Activated T-cell treated with anti-CD3 and anti-CD28 coated beads, Interleukin-2, amount 50 U/mL, for 4 hours (primary cell): ENCODE results near the gene IL12B. TPM values are rescaled to one million over a fixed set of nuclear protein-coding genes. Genes with fewer than 3 reads are reported as not detected.
A peak's percentile ranks its signal among the peaks of the same experiment; 100 is the strongest.

Experiments used
- ATAC-seq, 2 donors: fragments of 200-7000 bp; cut with Tn5 transposase; one replicate each; pipeline ENCODE4 v1.10.0; 2021
- DNase-seq: peaks from one replicate; pipeline ENCODE4 v3.0.0-alpha.2; 2020
- H3K27me3 Mint-ChIP-seq: one replicate; pipeline ENCODE4 v1.8.0; 2021; ENCODE audit warnings: low read depth, mixed read lengths
- H3K36me3 Mint-ChIP-seq: one replicate; pipeline ENCODE4 v1.8.0; 2022; ENCODE audit warnings: mixed read lengths; ENCODE audit not compliant: insufficient read depth
- H3K4me1 Mint-ChIP-seq: one replicate; pipeline ENCODE4 v1.8.0; 2021; ENCODE audit warnings: low read depth, mixed read lengths
- H3K4me3 Mint-ChIP-seq: one replicate; pipeline ENCODE4 v1.8.0; 2021; ENCODE audit warnings: mild to moderate bottlenecking, moderate library complexity, mixed read lengths
- H3K9me3 Mint-ChIP-seq: one replicate; pipeline ENCODE4 v1.8.0; 2021; ENCODE audit warnings: mixed read lengths
- total RNA-seq, 3 donors: library from RNA; stranded (reverse); gene quantifications; one replicate each; pipeline ENCODE4 v1.2.1, GENCODE V29; 2021

Gene IL12B
- total RNA-seq, 3 donors from 2014 or later, result not detected

- Mint-ChIP-seq H3K27me3 (no peaks in the 10 kb centered on the region), H3K4me3 (no peak overlapping the region), H3K4me1 (peaks cover 58% of the 10 kb centered on the region), H3K9me3 (peaks cover 4% of the 10 kb centered on the region), H3K36me3 (peaks cover 1% of the 10 kb centered on the region)
- no peak for DNase-seq
- no peak for ATAC-seq
These were observed 10.9 kb upstream of the IL12B start for GRCh38 chr5:159341145-159341544.

DNA sequence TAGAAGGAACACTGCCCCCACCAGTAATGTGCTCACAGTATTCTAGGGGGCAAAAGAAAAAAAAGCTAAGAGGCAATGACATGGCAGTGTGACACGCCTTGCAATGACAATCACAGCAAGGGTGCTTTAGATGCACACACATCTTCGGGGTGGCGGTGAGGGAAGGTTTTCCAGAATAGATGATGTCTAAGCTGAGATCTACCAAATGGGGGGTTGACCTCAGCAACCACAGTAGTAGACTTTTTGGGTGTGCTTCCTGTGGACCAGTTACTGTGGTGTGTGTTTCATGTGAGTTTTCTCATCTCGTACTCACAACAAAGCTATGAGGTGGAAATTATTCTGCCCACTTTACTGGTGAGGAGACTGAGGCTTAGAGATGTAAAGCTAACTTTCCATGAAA, 10.2 kb upstream of the IL12B start:
- Mint-ChIP-seq H3K4me1 (peaks cover 58% of the 10 kb centered on the region), H3K9me3 (peaks cover 4% of the 10 kb centered on the region), H3K27me3 (no peaks in the 10 kb centered on the region), H3K36me3 (peaks cover 1% of the 10 kb centered on the region), H3K4me3 (no peak overlapping the region)
- ATAC-seq (peak in 1 of 2 donors; percentile 27), DNase-seq (no peak)

GRCh38 chr5:159339460-159339859, 9.2 kb upstream of the IL12B start:
- H3K27me3 Mint-ChIP-seq, result no peaks in the 10 kb centered on the region
- H3K36me3 Mint-ChIP-seq, result no peaks in the 10 kb centered on the region
- peaks cover 58% of the 10 kb centered on the region for H3K4me1 Mint-ChIP-seq
- H3K9me3 Mint-ChIP-seq, result no peaks in the 10 kb centered on the region
- DNase-seq (no peak), ATAC-seq (no peak)
- no peak overlapping the region for H3K4me3 Mint-ChIP-seq

- Mint-ChIP-seq H3K4me1 (peaks cover 51% of the 10 kb centered on the region), H3K4me3 (no peak overlapping the region)
These were observed 7.8 kb upstream of the IL12B start for GRCh38 chr5:159338118-159338517.

GRCh38 chr5:159337016-159337955, 7.0 kb upstream of the IL12B start:
- DNase-seq, result peak; percentile 25
- no peaks in the 10 kb centered on the region for H3K9me3 Mint-ChIP-seq
- H3K4me3 Mint-ChIP-seq, result peak overlapping the region; percentile 16
- no peaks in the 10 kb centered on the region for H3K27me3 Mint-ChIP-seq
- peak; percentile 49 to 68 for ATAC-seq
- no peaks in the 10 kb centered on the region for H3K36me3 Mint-ChIP-seq
- peaks cover 54% of the 10 kb centered on the region for H3K4me1 Mint-ChIP-seq

More at GRCh38 chr5:159338118-159338517, 7.8 kb upstream of the IL12B start:
- Mint-ChIP-seq H3K27me3 (no peaks in the 10 kb centered on the region), H3K36me3 (no peaks in the 10 kb centered on the region), H3K9me3 (no peaks in the 10 kb centered on the region)
- no peak for ATAC-seq
- DNase-seq, result no peak

DNA sequence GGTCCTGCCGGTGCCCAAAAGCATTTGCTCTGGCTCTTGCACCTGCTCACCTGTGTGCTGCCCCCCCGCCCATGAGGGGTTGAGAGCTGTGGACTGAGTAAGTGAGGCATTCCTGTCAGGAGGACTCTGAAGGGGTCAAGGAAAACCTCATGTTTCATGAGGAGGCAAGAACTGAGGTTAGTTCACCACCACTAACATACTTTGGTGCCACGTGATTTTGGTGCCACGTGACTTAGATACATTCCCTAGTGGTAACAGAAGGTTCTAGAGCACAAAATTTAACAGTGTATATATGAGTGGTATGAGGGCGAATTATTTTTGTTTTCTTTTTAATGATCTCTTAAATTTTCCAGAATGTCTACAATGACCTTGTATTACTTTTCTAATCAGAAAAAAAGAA, 6.3 kb upstream of the IL12B start:
- no peak for ATAC-seq
- no peak for DNase-seq
- no peaks in the 10 kb centered on the region for H3K36me3 Mint-ChIP-seq
- H3K4me1 Mint-ChIP-seq, result peaks cover 54% of the 10 kb centered on the region
- H3K4me3 Mint-ChIP-seq, result no peak overlapping the region
- no peaks in the 10 kb centered on the region for H3K27me3 Mint-ChIP-seq
- H3K9me3 Mint-ChIP-seq, result no peaks in the 10 kb centered on the region

- H3K36me3 Mint-ChIP-seq, result no peaks in the 10 kb centered on the region
- H3K4me1 Mint-ChIP-seq, result peaks cover 39% of the 10 kb centered on the region
- no peaks in the 10 kb centered on the region for H3K9me3 Mint-ChIP-seq
- ATAC-seq (no peak), DNase-seq (no peak)
- H3K4me3 Mint-ChIP-seq, result no peak overlapping the region
- H3K27me3 Mint-ChIP-seq, result no peaks in the 10 kb centered on the region
These were observed 3.2 kb upstream of the IL12B start for GRCh38 chr5:159333545-159333925.

DNA sequence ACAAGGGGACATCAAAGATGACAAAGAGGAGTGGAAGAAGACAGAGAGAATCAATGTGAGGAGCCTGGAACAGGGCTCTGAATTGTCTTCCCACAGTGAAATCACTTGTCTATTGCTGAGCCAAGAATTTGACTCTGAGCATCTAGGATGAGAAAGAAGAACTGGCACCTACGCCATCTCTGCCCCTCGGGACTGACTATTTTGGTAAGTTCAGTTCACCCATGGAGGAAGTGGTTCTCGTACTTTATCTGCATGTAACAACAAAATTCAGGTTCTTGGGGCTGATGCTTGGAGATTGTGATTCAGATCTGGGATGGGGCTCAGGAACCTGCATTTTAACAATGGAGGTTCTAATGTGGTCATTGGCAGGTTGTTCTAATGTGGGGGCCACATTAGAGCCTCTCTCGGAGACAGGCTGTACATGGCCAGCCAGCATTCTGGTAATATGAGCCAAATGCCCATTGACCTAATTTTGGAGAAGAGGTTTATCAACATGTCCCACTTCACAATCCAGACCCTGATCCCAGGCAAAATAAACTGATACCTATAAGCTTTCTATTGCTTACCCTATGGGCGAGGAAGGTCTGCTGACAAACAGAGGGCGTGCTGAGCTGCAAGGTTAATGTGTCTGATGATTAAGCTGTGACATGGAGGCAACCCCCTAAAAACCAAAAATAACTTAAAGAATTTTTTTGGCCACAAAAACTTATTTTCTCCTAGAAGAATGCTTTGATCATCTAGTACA, 2.7 kb upstream of the IL12B start:
- no peaks in the 10 kb centered on the region for H3K9me3 Mint-ChIP-seq
- no peaks in the 10 kb centered on the region for H3K27me3 Mint-ChIP-seq
- H3K4me3 Mint-ChIP-seq, result no peak overlapping the region
- ATAC-seq (no peak), DNase-seq (no peak)
- no peaks in the 10 kb centered on the region for H3K36me3 Mint-ChIP-seq
- peaks cover 34% of the 10 kb centered on the region for H3K4me1 Mint-ChIP-seq

- ATAC-seq, result peak; percentile 89
These were observed 1.0 kb upstream of the IL12B start for GRCh38 chr5:159331093-159331973.

GRCh38 chr5:159324986-159325385, 5.3 kb downstream of the IL12B start:
- no peak overlapping the region for H3K4me3 Mint-ChIP-seq
- H3K27me3 Mint-ChIP-seq, result peaks cover 7% of the 10 kb centered on the region
- DNase-seq (no peak), ATAC-seq (no peak)
- H3K9me3 Mint-ChIP-seq, result no peaks in the 10 kb centered on the region
- no peaks in the 10 kb centered on the region for H3K36me3 Mint-ChIP-seq
- H3K4me1 Mint-ChIP-seq, result no peaks in the 10 kb centered on the region

More at GRCh38 chr5:159331093-159331973, 1.0 kb upstream of the IL12B start:
- Mint-ChIP-seq H3K36me3 (no peaks in the 10 kb centered on the region), H3K9me3 (no peaks in the 10 kb centered on the region), H3K4me1 (peaks cover 18% of the 10 kb centered on the region), H3K27me3 (peaks cover 3% of the 10 kb centered on the region), H3K4me3 (peak overlapping the region; percentile 75)
- peak; percentile 75 for DNase-seq

DNA sequence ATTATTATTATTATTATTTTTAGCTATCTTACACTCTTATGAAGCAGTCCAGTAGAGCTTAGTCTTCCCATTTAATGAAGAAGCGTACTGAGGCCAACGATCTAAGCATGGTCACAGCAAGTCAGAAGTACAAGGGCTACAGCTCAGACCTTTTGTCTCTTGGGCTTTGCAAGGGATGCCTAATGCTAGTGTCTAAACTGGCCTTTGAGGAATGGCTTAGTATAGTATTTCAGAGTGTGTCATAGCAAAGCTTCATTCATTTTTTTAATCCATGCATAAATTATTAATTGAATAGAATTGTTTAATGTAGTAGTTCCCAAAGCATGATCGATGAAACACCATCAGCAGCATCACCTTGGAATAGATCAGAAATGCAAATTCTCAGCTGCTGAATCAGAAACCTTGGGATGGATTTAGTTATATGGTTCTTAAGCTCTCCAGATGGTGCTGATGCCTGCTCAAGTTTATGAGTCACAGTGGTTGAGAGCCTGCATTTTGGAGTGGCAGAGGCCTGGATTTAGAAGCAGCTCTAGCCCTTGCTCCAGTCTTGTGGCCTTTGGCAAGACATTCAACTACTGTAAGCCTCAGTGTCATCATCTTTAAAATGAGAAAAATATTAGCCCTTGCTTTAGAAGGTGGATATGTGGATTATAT, 6.1 kb downstream of the IL12B start:
- no peaks in the 10 kb centered on the region for H3K4me1 Mint-ChIP-seq
- no peak for ATAC-seq
- H3K4me3 Mint-ChIP-seq, result no peak overlapping the region

GRCh38 chr5:159322180-159322579, 8.1 kb downstream of the IL12B start:
- Mint-ChIP-seq H3K9me3 (no peaks in the 10 kb centered on the region), H3K27me3 (peaks cover 7% of the 10 kb centered on the region), H3K4me1 (no peaks in the 10 kb centered on the region), H3K4me3 (no peak overlapping the region), H3K36me3 (no peaks in the 10 kb centered on the region)
- ATAC-seq (no peak), DNase-seq (no peak)

More for the DNA sequence above, 6.1 kb downstream of the IL12B start:
- DNase-seq, result no peak
- no peaks in the 10 kb centered on the region for H3K9me3 Mint-ChIP-seq
- no peaks in the 10 kb centered on the region for H3K36me3 Mint-ChIP-seq
- H3K27me3 Mint-ChIP-seq, result peaks cover 7% of the 10 kb centered on the region

DNA sequence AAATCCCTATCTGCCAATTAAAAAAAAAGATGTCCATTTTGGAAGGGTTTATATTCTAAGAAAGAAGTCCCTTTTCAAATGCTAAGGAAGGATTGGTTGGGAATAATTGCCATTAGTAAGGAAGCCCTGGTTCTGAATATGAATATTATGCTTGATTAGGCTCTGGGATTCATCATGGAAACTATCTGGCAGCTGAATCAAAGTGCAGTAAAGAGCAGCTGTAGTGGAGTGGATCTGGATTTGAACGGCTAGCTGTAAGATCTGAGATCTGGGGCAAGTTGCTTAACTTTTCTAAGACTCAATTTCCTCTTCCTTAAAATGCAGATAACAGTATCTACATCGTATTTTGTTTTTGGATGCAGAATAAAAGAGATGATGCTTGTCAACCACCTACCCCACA, 10.5 kb downstream of the IL12B start:
- ATAC-seq, result no peak
- H3K4me3 Mint-ChIP-seq, result no peak overlapping the region
- H3K36me3 Mint-ChIP-seq, result no peaks in the 10 kb centered on the region
- H3K4me1 Mint-ChIP-seq, result no peaks in the 10 kb centered on the region
- peaks cover 1% of the 10 kb centered on the region for H3K27me3 Mint-ChIP-seq
- DNase-seq, result no peak
- no peaks in the 10 kb centered on the region for H3K9me3 Mint-ChIP-seq
